Measurements from ENCODE around the gene FHIP2A.

Gene FHIP2A

DNA sequence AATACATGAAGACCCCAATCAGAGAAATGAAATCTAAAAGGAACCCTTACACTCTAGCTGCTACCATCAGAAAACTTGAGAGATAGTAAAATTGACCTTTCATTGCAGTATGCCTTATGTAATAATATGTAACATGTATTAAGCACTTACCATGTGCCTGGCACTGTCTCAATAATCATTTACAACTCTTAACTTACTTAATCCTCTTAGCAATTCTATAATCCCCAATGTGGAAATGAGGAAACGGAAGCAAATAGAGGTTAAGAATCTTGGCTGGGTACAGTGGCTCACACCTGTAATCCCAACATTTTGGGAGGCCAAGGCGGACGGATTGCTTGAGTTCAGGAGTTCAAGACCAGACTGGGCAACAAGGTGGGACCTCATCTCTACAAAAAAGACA lies 29.8 kb upstream of the FHIP2A start:
- Histone ChIP-seq H3K4me3 (ENCODE audit: low read depth, low read length, poor library complexity, severe bottlenecking) (no peak overlapping the region), H3K79me2 (ENCODE audit: insufficient read depth, low read length) (no peaks in the 10 kb centered on the region), H3K9me2 (ENCODE audit: low read depth, low read length) (no peaks in the 10 kb centered on the region), H3K4me1 (ENCODE audit: insufficient read depth, low read length, severe bottlenecking) (no peaks in the 10 kb centered on the region), H3K27ac (ENCODE audit: low read depth, low read length, poor library complexity, severe bottlenecking) (no peak overlapping the region), H3K9me3 (ENCODE audit: low read length) (no peaks in the 10 kb centered on the region), H3K4me2 (ENCODE audit: low read length) (no peak overlapping the region), H3K36me3 (ENCODE audit: insufficient read depth, low read length) (no peaks in the 10 kb centered on the region), H4K20me1 (ENCODE audit: insufficient read depth, low read length) (no peaks in the 10 kb centered on the region), H3F3A (ENCODE audit: insufficient read depth, low read length) (no peaks in the 10 kb centered on the region), H3K27me3 (ENCODE audit: insufficient read depth, low read length) (no peaks in the 10 kb centered on the region), H3K9ac (ENCODE audit: low read length) (no peak overlapping the region), H2AFZ (ENCODE audit: low read length) (no peak overlapping the region)
- TF ChIP-seq EZH2 (IDR thresholded peaks at IDR 0.05; ENCODE audit: borderline replicate concordance, low read length), result no peak
- TF ChIP-seq, protein P1, sequence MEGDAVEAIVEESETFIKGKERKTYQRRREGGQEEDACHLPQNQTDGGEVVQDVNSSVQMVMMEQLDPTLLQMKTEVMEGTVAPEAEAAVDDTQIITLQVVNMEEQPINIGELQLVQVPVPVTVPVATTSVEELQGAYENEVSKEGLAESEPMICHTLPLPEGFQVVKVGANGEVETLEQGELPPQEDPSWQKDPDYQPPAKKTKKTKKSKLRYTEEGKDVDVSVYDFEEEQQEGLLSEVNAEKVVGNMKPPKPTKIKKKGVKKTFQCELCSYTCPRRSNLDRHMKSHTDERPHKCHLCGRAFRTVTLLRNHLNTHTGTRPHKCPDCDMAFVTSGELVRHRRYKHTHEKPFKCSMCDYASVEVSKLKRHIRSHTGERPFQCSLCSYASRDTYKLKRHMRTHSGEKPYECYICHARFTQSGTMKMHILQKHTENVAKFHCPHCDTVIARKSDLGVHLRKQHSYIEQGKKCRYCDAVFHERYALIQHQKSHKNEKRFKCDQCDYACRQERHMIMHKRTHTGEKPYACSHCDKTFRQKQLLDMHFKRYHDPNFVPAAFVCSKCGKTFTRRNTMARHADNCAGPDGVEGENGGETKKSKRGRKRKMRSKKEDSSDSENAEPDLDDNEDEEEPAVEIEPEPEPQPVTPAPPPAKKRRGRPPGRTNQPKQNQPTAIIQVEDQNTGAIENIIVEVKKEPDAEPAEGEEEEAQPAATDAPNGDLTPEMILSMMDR (IDR thresholded peaks at IDR 0.05; ENCODE audit: low read length), result no peak

DNA sequence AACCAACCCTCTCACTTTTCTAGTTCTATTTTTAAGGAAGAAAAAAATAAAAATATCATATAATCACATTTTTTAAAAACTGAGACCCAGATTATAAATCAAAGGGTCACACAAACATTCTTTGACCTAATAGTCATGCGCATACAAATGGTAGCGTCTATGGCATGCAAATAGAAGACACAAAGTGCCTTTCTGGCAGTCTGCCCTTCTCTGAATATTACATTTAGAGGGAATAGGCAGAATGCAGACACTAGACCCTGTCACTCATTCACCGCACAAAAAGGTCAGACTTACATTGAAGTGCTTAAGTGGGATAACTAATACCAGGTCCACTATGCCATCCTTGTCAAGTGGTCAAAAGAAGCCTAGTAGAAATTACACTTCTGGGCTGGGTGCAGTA lies 26.5 kb upstream of the FHIP2A start:
- H4K20me1 ChIP-seq (ENCODE audit: insufficient read depth, low read length), result no peaks in the 10 kb centered on the region
- H3K9ac ChIP-seq (ENCODE audit: low read length), result no peak overlapping the region
- no peaks in the 10 kb centered on the region for H3F3A ChIP-seq (ENCODE audit: insufficient read depth, low read length)

DNA sequence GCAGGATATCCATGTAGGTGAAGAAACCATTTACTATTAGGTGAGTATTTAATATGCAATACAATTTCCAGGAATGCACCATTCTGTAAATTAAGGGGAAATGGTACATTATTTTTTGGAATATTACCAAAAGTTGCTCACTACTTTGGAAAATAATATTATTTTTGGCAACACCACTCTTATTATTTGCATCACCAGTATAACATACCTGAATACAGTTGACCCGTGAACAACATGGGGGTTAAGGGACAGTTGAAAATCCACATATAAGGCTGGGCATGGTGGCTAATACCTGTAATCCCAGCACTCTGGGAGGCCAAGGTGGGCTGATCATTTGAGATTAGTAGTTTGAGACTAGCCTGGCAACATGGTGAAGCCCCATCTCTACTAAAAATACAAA lies 21.2 kb upstream of the FHIP2A start:
- H3K36me3 ChIP-seq (ENCODE audit: insufficient read depth, low read length), result no peaks in the 10 kb centered on the region
- no peaks in the 10 kb centered on the region for H3K9me3 ChIP-seq (ENCODE audit: low read length)
- no peak overlapping the region for H3K27ac ChIP-seq (ENCODE audit: low read depth, low read length, poor library complexity, severe bottlenecking)
- H3K9ac ChIP-seq (ENCODE audit: low read length), result no peak overlapping the region
- no peak for TF ChIP-seq EZH2 (IDR thresholded peaks at IDR 0.05; ENCODE audit: borderline replicate concordance, low read length)
- TF ChIP-seq, protein P1 (IDR thresholded peaks at IDR 0.05; ENCODE audit: low read length), result no peak
- H3K4me1 ChIP-seq (ENCODE audit: insufficient read depth, low read length, severe bottlenecking), result no peaks in the 10 kb centered on the region
- H4K20me1 ChIP-seq (ENCODE audit: insufficient read depth, low read length), result no peaks in the 10 kb centered on the region
- H3F3A ChIP-seq (ENCODE audit: insufficient read depth, low read length), result no peaks in the 10 kb centered on the region
- no peak overlapping the region for H3K4me2 ChIP-seq (ENCODE audit: low read length)
- H2AFZ ChIP-seq (ENCODE audit: low read length), result no peak overlapping the region
- H3K27me3 ChIP-seq (ENCODE audit: insufficient read depth, low read length), result no peaks in the 10 kb centered on the region
- no peaks in the 10 kb centered on the region for H3K79me2 ChIP-seq (ENCODE audit: insufficient read depth, low read length)
- H3K4me3 ChIP-seq (ENCODE audit: low read depth, low read length, poor library complexity, severe bottlenecking), result no peak overlapping the region
- H3K9me2 ChIP-seq (ENCODE audit: low read depth, low read length), result no peaks in the 10 kb centered on the region

More for the DNA sequence above, 26.5 kb upstream of the FHIP2A start:
- Histone ChIP-seq H3K4me2 (ENCODE audit: low read length) (no peak overlapping the region), H3K36me3 (ENCODE audit: insufficient read depth, low read length) (no peaks in the 10 kb centered on the region), H3K4me3 (ENCODE audit: low read depth, low read length, poor library complexity, severe bottlenecking) (no peak overlapping the region), H3K27ac (ENCODE audit: low read depth, low read length, poor library complexity, severe bottlenecking) (no peak overlapping the region), H3K27me3 (ENCODE audit: insufficient read depth, low read length) (no peaks in the 10 kb centered on the region), H3K9me3 (ENCODE audit: low read length) (no peaks in the 10 kb centered on the region), H2AFZ (ENCODE audit: low read length) (no peak overlapping the region), H3K4me1 (ENCODE audit: insufficient read depth, low read length, severe bottlenecking) (no peaks in the 10 kb centered on the region), H3K79me2 (ENCODE audit: insufficient read depth, low read length) (no peaks in the 10 kb centered on the region), H3K9me2 (ENCODE audit: low read depth, low read length) (no peaks in the 10 kb centered on the region)
- TF ChIP-seq, protein P1 (IDR thresholded peaks at IDR 0.05; ENCODE audit: low read length), result no peak
- no peak for TF ChIP-seq EZH2 (IDR thresholded peaks at IDR 0.05; ENCODE audit: borderline replicate concordance, low read length)
